Measurements from ENCODE around the gene GABRG3.
"Not testable (repeated sequence)": the region's sequence is repeated elsewhere in the genome, so short reads cannot be mapped to it uniquely, and the experiment has no call there.

The GABRG3 gene

DNA sequence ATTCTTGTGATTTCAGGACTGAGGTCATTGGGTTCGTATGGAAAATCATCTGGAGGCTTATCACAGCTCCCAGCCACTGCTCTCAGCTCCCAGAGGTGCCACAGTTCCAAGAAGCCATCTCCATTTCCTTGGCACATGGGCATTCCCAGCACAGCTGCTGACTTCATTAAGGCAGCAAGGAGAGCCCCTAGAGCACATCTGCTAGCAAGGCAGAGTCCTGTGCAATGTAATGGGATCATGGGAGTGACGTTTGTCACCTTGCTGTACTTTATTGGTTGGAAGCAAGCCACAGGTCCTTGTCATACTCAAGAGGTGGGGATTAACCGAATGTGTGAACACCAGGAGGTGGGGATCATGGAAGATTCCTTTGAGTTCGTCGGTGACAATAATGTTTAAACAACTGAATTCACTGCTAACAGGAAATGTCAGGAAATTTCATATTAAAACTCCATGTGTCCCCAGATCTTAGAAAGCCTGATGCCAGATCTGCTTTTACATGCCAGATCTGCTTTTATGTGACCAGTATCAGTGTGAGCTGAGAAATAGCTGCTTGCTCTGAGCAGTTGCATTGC, 148.8 kb downstream of the GABRG3 start:
- DNase-seq, result no peak

- no peak for DNase-seq
Measured at GRCh38 chr15:27121672-27122071, 150.7 kb downstream of the GABRG3 start.

DNA sequence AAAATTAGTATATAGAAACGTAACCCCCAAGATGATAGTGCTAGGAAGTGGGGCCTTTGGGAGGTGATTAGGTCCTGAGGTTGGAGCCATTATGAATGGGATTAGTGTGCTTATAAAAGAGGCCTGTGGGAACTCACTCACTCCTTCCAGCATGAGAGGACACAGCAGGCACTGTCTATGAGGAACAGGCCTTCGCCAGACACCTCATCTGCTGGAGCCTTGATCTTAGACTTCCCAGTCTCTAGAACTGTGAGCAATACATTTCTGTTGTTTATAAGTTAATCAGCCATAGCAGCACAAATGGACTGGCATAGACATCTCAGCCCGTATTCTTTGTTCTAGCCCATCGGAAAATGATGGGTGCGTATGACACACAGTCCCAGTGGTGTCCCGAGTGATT, 152.3 kb downstream of the GABRG3 start:
- no peak for DNase-seq

DNA sequence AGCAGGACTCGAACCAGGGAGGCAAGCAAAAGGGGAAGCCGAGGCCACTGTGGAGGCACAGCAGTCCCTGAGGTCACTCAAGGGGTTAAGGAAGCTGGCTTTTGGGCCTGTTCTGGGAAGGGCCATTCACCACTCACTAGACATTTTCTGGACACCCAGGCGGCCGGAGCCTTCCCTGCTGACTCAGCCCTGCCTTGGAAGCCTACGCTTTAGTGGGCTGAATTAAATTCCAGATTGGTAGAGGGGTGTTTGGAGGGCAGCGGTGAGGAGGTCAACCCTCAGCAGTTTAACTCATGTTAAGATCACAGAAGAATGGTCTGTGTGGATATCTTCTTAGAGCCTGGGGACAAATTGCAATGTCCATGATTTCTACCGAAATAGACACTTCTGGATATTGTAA, 152.8 kb downstream of the GABRG3 start:
- no peak for DNase-seq

DNA sequence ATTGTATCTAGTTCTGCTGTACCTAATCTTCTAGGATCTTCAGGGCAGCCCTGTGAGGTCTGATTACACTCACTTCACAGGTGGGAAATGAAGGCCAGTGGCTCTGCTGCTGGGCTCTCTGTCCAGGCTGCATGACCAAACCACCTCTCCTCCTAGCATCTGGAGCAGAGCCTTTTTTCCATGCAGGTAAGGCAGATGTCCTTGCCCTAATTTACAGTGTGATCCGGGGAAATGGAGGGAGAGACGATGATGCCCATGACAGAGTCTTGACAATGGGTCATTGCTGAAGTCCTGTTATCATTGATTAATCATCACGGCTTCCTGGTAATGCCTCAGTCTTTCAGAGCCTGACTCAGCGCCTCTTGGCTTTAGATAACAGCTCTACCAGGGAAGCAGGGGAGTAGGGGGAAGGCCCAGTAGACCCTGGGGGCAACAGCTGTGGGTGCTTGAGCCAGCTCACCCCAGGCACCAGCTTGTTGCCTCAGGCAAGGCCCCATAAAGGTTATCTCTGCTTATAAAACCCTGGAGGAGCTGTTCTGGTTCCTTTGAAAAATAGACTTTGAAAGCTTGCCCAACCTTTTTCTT, 153.4 kb downstream of the GABRG3 start:
- DNase-seq, result no peak

DNA sequence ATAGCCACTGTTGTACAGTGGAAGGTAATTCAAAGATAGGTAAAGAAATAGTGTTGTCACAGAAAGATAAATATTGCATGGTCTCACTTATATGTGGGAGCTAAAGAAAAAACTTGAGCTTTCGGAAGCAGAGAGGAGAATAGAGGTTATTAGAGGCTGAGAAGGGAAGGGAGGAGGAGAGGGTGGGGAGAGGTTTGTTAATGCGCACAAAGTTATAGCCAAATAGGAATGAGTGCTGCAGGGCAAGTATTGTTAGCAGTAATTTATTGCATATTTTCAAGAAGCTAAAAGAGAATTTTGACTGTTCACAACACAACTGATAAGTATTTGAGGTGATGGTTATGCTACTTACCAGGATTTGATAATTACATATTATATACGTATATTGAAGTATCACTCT, 154.2 kb downstream of the GABRG3 start:
- no peak for DNase-seq

GRCh38 chr15:27126449-27126848, 155.5 kb downstream of the GABRG3 start:
- no peak for DNase-seq

DNA sequence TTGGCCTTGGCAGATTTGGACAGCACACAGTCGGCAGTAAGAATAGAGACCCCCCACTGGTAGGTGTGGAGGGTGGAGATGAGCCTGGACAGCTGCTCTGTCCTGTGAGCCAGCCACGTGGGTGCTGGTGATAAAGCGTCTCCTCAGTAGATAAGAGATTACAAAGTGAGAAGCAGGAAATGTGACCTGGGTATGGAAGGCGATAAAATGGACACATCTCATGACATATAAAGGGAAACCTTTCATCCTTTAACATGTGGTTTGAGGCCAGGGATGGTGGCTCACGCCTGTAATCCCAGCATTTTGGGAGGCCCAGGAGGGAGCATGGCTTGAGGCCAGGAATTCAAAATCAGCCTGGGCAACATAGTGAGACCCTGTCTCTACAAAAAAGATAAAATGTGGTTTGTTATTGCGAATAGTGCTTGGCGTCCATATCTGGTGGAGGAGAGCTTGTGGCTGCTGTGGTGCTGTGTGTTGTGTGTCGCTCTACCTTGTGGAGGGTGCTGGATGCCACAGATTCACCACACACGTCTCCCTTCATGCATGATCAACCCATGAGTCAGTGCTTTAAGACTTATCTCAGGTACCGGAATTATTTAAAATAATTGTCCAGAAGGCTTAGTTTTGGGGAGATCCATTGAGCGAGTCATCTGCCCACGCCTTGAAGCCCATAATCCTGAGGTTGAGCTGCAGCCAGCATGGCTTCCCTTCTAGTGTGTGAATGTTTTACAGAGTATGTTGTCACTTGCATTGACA, 157.0 kb downstream of the GABRG3 start:
- DNase-seq, result no peak

- DNase-seq, result no peak
Measured at GRCh38 chr15:27133249-27133648, 162.3 kb downstream of the GABRG3 start.

DNA sequence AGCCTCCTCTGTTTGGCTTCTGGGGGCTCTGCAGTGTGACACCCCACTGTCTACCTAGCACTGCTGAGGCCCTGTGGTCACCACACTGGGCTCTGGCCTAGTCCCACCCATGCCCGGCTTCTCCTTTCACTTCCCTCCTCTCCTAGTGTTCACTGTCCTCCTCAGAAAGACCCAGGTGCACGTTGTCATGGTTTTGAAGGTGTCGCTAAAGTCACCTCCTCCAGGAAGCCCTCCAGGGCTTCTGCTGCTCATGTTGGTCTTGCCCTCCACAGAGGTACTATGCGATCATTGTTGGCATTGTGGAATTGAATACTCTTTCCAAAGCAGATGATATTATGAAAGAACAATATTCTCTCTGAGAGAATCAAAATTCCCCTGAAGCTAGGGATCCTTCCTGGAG, 163.5 kb downstream of the GABRG3 start:
- no peak for DNase-seq

DNA sequence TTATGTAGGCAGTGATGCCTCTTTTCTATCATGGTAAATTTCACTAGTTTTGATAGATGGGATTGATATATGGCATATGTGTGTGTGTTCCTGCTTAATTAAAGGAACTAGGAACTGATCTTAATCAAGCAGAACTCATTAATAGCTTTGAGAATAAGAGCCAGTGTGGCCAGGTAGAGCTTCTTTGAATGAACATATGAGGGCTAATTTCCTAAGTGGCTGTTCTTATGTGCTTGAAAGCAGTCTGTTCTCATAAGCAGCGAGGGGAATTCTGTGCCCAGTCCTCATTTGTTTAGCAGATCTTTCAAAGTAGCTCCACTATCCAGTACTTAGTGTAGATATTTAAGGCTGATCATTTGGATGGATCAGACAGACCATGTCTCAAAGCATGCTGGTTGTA, 164.2 kb downstream of the GABRG3 start:
- DNase-seq, result no peak

DNA sequence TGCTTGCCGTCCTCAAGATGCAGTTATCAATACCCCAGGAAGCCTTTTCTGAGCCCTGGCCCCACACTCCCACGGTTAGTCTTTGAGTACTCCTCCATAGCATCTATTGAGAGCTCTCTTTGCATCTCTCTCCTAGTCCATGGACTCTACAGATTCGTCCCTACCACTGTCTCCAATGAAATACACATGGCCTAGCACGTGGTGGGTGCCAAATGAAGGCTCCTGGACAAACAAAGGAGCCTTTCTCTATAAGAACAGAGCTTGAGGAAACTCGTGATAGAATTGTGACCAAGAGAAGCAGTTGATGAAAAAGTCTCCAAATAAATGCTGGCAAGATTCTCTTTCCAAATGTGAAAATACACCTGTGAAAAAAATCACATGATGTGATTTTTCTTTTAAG, 166.1 kb downstream of the GABRG3 start:
- DNase-seq, result no peak

- peak; percentile 3 for DNase-seq
Measured at GRCh38 chr15:27165590-27165989, 194.6 kb downstream of the GABRG3 start.

- no peak for DNase-seq
Measured at GRCh38 chr15:27166917-27167316, 195.9 kb downstream of the GABRG3 start.

- DNase-seq, result no peak
Measured at GRCh38 chr15:27167738-27168137, 196.8 kb downstream of the GABRG3 start.

- DNase-seq, result no peak
Measured at GRCh38 chr15:27170851-27171250, 199.9 kb downstream of the GABRG3 start.

DNA sequence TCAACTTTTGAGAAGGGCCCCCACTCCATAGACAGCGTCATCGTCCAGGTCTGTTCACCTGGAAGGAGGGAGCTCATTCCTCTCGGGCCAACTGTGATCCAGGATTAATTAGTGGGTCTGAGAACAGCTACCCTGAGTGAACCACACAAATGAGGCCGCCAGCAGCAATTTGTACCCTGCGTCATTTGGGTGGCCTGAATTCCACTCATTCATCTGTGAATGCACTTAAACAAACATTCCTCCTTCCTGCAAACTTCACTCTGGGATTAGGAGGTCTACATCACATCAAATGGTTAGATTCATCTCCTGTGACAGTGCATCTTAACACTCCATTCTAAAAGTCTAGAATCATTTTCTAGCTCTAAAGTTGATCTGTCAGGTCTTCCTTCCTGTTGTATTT, 201.8 kb downstream of the GABRG3 start:
- no peak for DNase-seq

DNA sequence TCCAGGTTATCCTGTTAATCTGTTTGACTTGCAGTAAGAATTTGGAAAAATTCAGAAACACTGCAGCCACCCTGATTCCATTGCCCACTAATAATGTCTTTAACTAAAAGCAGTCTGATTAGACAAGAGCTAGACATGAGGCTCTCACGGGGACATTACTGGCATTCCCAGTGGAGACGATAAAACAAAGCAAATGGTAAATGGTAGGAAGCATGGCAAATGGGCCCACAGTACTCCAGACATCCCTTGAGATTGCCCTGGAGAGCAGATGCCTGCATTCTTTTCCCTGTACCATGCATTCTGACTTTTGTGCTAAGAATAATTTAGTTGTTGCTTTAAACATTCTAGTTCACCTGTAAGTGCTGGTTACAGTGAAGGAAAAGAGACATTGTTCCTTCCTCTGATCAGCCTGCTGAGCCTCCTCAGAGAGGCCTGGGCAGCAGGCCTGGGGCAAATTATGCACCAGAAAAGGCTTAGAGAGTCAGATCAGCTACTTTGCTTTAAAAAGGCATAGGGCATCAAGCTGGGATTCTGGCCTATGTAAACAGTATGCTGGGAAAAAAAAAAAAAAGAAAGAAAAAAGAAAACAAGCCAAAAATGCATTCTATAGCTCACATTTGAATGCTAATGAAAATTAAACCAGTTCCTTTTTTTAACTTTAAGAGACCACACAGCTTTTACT, 204.6 kb downstream of the GABRG3 start:
- no peak for DNase-seq

DNA sequence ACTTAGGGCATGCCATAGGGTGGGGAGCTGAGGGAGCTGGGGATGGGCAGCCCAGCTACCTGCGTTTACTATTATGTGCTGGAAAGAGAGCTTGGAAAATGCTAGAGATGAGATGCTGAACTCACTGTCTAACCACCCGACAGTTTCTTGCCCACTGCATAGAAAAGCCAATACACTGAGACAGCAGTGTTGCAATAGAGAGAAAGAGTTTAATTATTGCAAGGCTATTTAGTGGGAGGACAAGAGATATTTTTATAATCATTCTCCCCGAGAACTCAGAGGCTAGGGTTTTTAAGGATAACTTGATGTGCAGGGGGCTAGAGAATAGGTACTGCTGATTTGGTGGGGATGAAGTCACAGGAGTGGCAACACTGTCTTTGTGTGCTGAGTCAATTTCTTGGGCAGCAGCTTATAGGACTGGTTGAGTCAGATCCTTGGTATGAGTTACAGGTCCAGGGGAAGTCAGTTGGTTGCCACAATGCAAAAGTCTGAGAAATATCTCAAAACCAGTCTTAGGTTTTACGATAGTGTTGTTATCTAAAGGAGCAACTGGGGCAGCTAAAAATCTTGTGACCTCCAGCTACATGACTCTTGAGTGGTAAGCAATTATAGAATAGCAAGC, 205.9 kb downstream of the GABRG3 start:
- no peak for DNase-seq

DNA sequence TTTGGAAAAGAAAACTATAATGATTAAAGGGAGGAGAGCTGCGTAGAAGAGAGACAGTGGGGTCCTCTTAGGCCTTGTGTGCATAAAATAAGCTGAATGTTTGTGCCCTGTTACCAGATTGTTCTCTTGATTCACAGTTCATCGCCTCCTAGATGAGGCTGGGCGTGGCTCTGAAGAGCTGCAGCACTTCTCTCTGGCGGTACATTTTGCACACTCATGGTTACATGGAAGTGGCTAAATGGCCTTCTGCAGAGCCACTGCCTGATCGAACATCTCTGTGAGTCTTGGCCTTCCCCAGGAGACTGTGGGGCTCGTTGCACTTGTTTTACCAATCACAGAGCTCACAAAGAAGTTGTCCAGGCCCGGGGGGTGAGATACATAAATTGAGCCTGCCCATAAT, 208.8 kb downstream of the GABRG3 start:
- DNase-seq, result no peak

DNA sequence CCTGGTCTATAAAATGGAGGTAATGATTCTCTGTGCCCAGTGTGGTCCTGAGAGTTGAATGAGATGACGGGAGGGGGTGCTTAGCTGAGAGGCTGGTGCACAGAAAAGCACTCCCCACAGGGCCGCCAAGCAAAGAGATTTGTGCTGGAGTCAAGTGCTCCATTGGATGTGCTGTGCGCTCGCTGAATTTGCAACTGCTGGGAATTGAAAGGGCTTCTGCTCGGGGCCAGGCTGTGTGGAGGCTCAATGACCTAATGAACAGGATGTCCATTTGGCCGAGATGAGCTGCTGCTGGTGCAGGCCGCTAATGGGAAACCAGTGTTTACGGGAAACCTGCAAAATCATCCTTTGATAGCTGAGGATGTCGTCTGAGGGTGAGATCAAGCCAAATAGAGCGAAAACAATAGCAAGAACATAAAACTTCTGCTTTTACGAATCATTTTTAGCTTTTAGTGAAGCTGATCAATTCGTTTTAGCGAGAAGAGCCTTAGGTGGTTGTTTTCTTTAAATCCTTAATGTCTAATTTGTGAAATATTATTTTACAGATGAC, 211.7 kb downstream of the GABRG3 start:
- DNase-seq, result no peak

DNA sequence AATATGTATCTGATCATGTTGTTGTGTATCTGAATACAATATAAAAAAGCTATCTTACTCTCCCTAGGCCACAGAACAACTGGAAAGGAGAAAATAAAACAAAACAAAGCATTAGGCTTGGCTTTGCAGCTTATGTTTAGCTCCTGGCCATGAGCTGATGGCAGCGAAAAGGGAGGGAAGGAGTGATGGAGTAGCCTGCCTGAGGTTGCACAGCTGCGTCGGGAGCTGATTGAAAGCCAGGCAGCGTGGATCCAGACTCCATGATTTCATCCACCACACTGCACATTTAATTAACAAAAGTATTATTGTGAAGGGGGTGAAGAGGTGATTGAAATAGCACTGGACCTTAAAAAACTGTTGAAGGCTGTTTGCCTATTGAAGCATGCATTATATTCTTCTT, 212.2 kb downstream of the GABRG3 start:
- DNase-seq, result no peak

GRCh38 chr15:27191515-27191914, 220.5 kb downstream of the GABRG3 start:
- DNase-seq, result not testable (repeated sequence)

Data from NCI-H69 (cell line).